H1 (cell line): ENCODE measurements around the gene IGFBP1. TPM values are rescaled to one million over a fixed set of nuclear protein-coding genes. Genes with fewer than 3 reads are reported as not detected.

Experiments used
- CTCF ChIA-PET: fragments of 300-600 bp; sonication (Branson Sonifier 250); formaldehyde crosslinking; loops from one replicate; lab custom pipeline; 2021; ENCODE audit not compliant: partially characterized antibody; lab: Charles Lee
- POLR2A ChIA-PET: fragments of 300-600 bp; sonication (Branson Sonifier 250); formaldehyde crosslinking; loops from one replicate; lab custom pipeline; 2021; ENCODE audit warnings: inconsistent platforms; ENCODE audit not compliant: partially characterized antibody; lab: Charles Lee
- DNase-seq, 2 experiments: peaks; one replicate each; pipeline versions ENCODE4 v3.0.0 to v3.0.0-alpha.2; 2010 to 2022; ENCODE audit warnings: low spot score in 2 of 2, low read depth in 1 of 2, mixed read lengths in 1 of 2
- FAIRE-seq: peaks from 2 replicates; lab custom pipeline; 2011; peaks lifted over from hg19 to GRCh38; lab: Jason Lieb, UNC
- H2AFZ ChIP-seq: 2 replicates; pipeline ENCODE4 v1.8.1; 2012; ENCODE audit warnings: low read length, inconsistent platforms
- H2AK5ac ChIP-seq: 2 replicates; pipeline ENCODE4 v1.6.1; 2013; ENCODE audit warnings: low read depth, low read length
- H2BK120ac ChIP-seq: replicated peaks from 2 replicates; pipeline ENCODE3; 2013; ENCODE audit warnings: low read depth, low read length, inconsistent platforms
- H2BK12ac ChIP-seq: 2 replicates; pipeline ENCODE4 v1.6.1; 2013; ENCODE audit warnings: low read depth, low read length
- H2BK15ac ChIP-seq: 2 replicates; pipeline ENCODE4 v1.6.1; 2013; ENCODE audit warnings: low read length
- H2BK20ac ChIP-seq: 2 replicates; pipeline ENCODE4 v1.6.1; 2013; ENCODE audit warnings: low read length
- H2BK5ac ChIP-seq: 2 replicates; pipeline ENCODE4 v1.6.1; 2013; ENCODE audit warnings: low read depth, low read length
- H3K14ac ChIP-seq: 2 replicates; pipeline ENCODE4 v1.6.1; 2013; ENCODE audit warnings: inconsistent platforms; ENCODE audit not compliant: insufficient read length
- H3K18ac ChIP-seq: 2 replicates; pipeline ENCODE4 v1.6.1; 2013; ENCODE audit warnings: low read length; ENCODE audit errors: extremely low read depth
- H3K23ac ChIP-seq: 2 replicates; pipeline ENCODE4 v1.6.1; 2013; ENCODE audit warnings: inconsistent platforms; ENCODE audit not compliant: insufficient read length
- H3K23me2 ChIP-seq: 2 replicates; pipeline ENCODE4 v1.6.1; 2013; ENCODE audit warnings: low read depth, low read length
- H3K27ac ChIP-seq: 2 replicates; pipeline ENCODE4 v1.6.1; 2011; ENCODE audit warnings: low read depth, low read length, inconsistent platforms
- H3K27me3 ChIP-seq, 4 experiments: replicated peaks in 1 of 4; 1 replicate in 1 of 4; 2 replicates in 3 of 4; pipeline versions ENCODE4 v1.6.1 to v1.8.1; 2011 to 2013; ENCODE audit warnings: low read length in 3 of 4, mild to moderate bottlenecking in 3 of 4, inconsistent platforms in 2 of 4, mixed read lengths in 2 of 4, moderate library complexity in 1 of 4; ENCODE audit not compliant: control insufficient read depth in 3 of 4, insufficient read depth in 3 of 4; ENCODE audit errors: extremely low read depth in 1 of 4
- H3K36me3 ChIP-seq, 4 experiments: 2 replicates each; pipeline versions ENCODE4 v1.6.1 to v1.8.1; 2011 to 2013; ENCODE audit warnings: mild to moderate bottlenecking in 4 of 4, low read length in 3 of 4, moderate library complexity in 2 of 4, control low read depth in 1 of 4, inconsistent platforms in 1 of 4; ENCODE audit not compliant: insufficient read depth in 4 of 4, control insufficient read depth in 2 of 4
- H3K4ac ChIP-seq: replicated peaks from 2 replicates; pipeline ENCODE3; 2013; ENCODE audit warnings: low read length, low read depth, mixed read lengths, inconsistent platforms; ENCODE audit not compliant: insufficient read length
- H3K4me1 ChIP-seq, 4 experiments: replicated peaks in 1 of 4; 1 replicate in 1 of 4; 2 replicates in 3 of 4; pipeline versions ENCODE4 v1.6.1 to v1.8.1; 2011 to 2013; ENCODE audit warnings: low read length in 3 of 4, inconsistent platforms in 2 of 4, mixed read lengths in 1 of 4; ENCODE audit not compliant: insufficient read depth in 4 of 4, control insufficient read depth in 3 of 4
- H3K4me2 ChIP-seq, 2 experiments: 2 replicates each; pipeline versions ENCODE4 v1.6.1 to v1.8.1; 2011 to 2013; ENCODE audit warnings: low read depth in 2 of 2, low read length in 2 of 2, control low read depth in 1 of 2, inconsistent platforms in 1 of 2, mild to moderate bottlenecking in 1 of 2; ENCODE audit not compliant: insufficient read depth in 1 of 2
- H3K4me3 ChIP-seq, 4 experiments: fragments of 200-600, 300-600 bp in 1 of 4; sonication (generic), shearing (Covaris generic), sonication (Bioruptor Twin) in 1 of 4; 2 replicates each; pipeline versions ENCODE4 v1.5.1 to v1.8.1; 2011 to 2016; ENCODE audit warnings: low read length in 4 of 4, low read depth in 3 of 4, control low read depth in 2 of 4, inconsistent platforms in 2 of 4, mild to moderate bottlenecking in 2 of 4, mixed read lengths in 1 of 4, moderate library complexity in 1 of 4; ENCODE audit not compliant: insufficient read depth in 2 of 4; ENCODE audit errors: extremely low read depth in 1 of 4
- H3K56ac ChIP-seq: replicated peaks from 2 replicates; pipeline ENCODE3; 2013; ENCODE audit warnings: low read depth, mild to moderate bottlenecking, mixed read lengths, low read length, inconsistent platforms; ENCODE audit not compliant: insufficient read length
- H3K79me1 ChIP-seq: 2 replicates; pipeline ENCODE4 v1.6.1; 2013; ENCODE audit warnings: low read depth, low read length, control low read depth
- H3K79me2 ChIP-seq, 2 experiments: 2 replicates each; pipeline versions ENCODE4 v1.6.1 to v1.8.1; 2012 to 2013; ENCODE audit warnings: low read length in 2 of 2, mild to moderate bottlenecking in 2 of 2, inconsistent platforms in 1 of 2; ENCODE audit not compliant: insufficient read depth in 2 of 2, control insufficient read depth in 1 of 2
- H3K9ac ChIP-seq, 4 experiments: replicated peaks in 1 of 4; 1 replicate in 1 of 4; 2 replicates in 3 of 4; pipeline versions ENCODE4 v1.6.1 to v1.8.1; 2011 to 2013; ENCODE audit warnings: low read depth in 3 of 4, low read length in 3 of 4, control low read depth in 2 of 4, mild to moderate bottlenecking in 2 of 4, moderate library complexity in 2 of 4, inconsistent platforms in 1 of 4; ENCODE audit errors: extremely low read depth in 1 of 4
- H3K9me3 ChIP-seq, 2 experiments: 2 replicates each; pipeline versions ENCODE4 v1.6.1 to v1.8.1; 2012 to 2013; ENCODE audit warnings: mild to moderate bottlenecking in 2 of 2, moderate library complexity in 2 of 2, control low read depth in 1 of 2, inconsistent platforms in 1 of 2, low read depth in 1 of 2, low read length in 1 of 2, mixed read lengths in 1 of 2; ENCODE audit not compliant: insufficient read depth in 2 of 2
- H4K20me1 ChIP-seq, 2 experiments: replicated peaks in 1 of 2; 2 replicates each; pipeline versions ENCODE3 to v1.8.1; 2011 to 2013; ENCODE audit warnings: inconsistent platforms in 2 of 2, low read length in 2 of 2, mild to moderate bottlenecking in 1 of 2; ENCODE audit not compliant: insufficient read depth in 2 of 2, control insufficient read depth in 1 of 2
- H4K5ac ChIP-seq: 2 replicates; pipeline ENCODE4 v1.6.1; 2013; ENCODE audit warnings: low read length, low read depth, mixed read lengths, inconsistent platforms; ENCODE audit not compliant: insufficient read length
- H4K8ac ChIP-seq: 2 replicates; pipeline ENCODE4 v1.8.0; 2013; ENCODE audit warnings: mild to moderate bottlenecking, moderate library complexity, low read length, inconsistent platforms; ENCODE audit not compliant: insufficient read depth; ENCODE audit errors: extremely low read depth
- H4K91ac ChIP-seq: replicated peaks from 2 replicates; pipeline ENCODE3; 2013; ENCODE audit warnings: low read length, mixed read lengths, inconsistent platforms; ENCODE audit not compliant: insufficient read length
- CREB1 ChIP-seq: IDR thresholded peaks from 2 replicates; pipeline ENCODE4 v1.6.1; 2012; ENCODE audit warnings: inconsistent platforms
- EP300 ChIP-seq, 2 experiments: IDR thresholded peaks; 1 replicate in 1 of 2; 2 replicates in 1 of 2; pipeline ENCODE4 v1.6.1; 2011 to 2012; ENCODE audit warnings: low read depth in 2 of 2, low read length in 2 of 2, mild to moderate bottlenecking in 2 of 2, borderline replicate concordance in 1 of 2, inconsistent platforms in 1 of 2, moderate library complexity in 1 of 2
- JUN ChIP-seq: IDR thresholded peaks from 2 replicates; pipeline ENCODE4 v1.6.1; 2011; ENCODE audit warnings: low read depth, mild to moderate bottlenecking, improper control_type of control experiment, low read length
- NRF1 ChIP-seq: IDR thresholded peaks from 2 replicates; pipeline ENCODE4 v1.6.1; 2011; ENCODE audit warnings: mild to moderate bottlenecking, low read depth, low read length, improper control_type of control experiment
- RAD21 ChIP-seq, 2 experiments: IDR thresholded peaks in 1 of 2; conservative IDR thresholded peaks in 1 of 2; 2 replicates each; pipeline ENCODE4 v1.6.1; 2011; ENCODE audit warnings: low read depth in 2 of 2, low read length in 2 of 2, improper control_type of control experiment in 1 of 2, inconsistent platforms in 1 of 2, mild to moderate bottlenecking in 1 of 2, moderate library complexity in 1 of 2
- RFX5 ChIP-seq: IDR thresholded peaks from 2 replicates; pipeline ENCODE4 v1.6.1; 2011; ENCODE audit warnings: low read depth, low read length, improper control_type of control experiment, borderline replicate concordance
- RXRA ChIP-seq: IDR thresholded peaks from 2 replicates; pipeline ENCODE4 v1.6.1; 2011; ENCODE audit warnings: low read depth, mild to moderate bottlenecking, low read length, moderate library complexity; ENCODE audit not compliant: insufficient read depth
- WGBS, 2 experiments: shearing (Covaris generic) in 1 of 2; methylation state at CpG; one replicate each; pipeline versions ENCODE4 v1.1.6 to v1.1.7; 2013 to 2015; ENCODE audit warnings: low lambda C conversion rate in 2 of 2, mixed read lengths in 2 of 2, inconsistent platforms in 1 of 2, low coverage in 1 of 2, missing lambda C conversion rate in 1 of 2; ENCODE audit not compliant: insufficient replicate concordance in 2 of 2, insufficient coverage in 1 of 2, insufficient read length in 1 of 2; ENCODE audit errors: extremely low coverage in 1 of 2, missing lambda C conversion rate in 1 of 2; 5-methylcytosine and 5-hydroxymethylcytosine counted together
- polyA plus RNA-seq, 7 experiments: library from polyadenylated mRNA; depleted of rRNA in 3 of 7; stranded (reverse) in 5 of 7; unstranded in 2 of 7; fragments of >200 nt in 5 of 7; fragments of 200-250 nt in 2 of 7; gene quantifications; 1 replicate in 5 of 7; 2 replicates in 1 of 7; 4 replicates in 1 of 7; pipeline versions ENCODE4 v1.2.1 to v1.2.3, GENCODE V29; 2011 to 2013; ENCODE audit warnings: missing spikeins in 2 of 7, mixed read lengths in 2 of 7
- total RNA-seq: library from RNA; stranded (reverse); fragmentation: NEBNext Ultra II Directional; extraction: Animal tissue kit (Norgen Biotek cat#: 25700); gene quantifications from 2 replicates; pipeline ENCODE4 v1.2.1, GENCODE V29; 2021
- TF ChIP-seq, protein P1 (sequence below): IDR thresholded peaks from 2 replicates; pipeline ENCODE4 v1.6.1; 2012; ENCODE audit warnings: low read length, inconsistent platforms
- TF ChIP-seq, protein P2 (sequence below), 3 experiments: IDR thresholded peaks; 1 replicate in 2 of 3; 2 replicates in 1 of 3; pipeline versions ENCODE4 v1.5.1 to v1.6.1; 2011; ENCODE audit warnings: low read length in 3 of 3, mild to moderate bottlenecking in 3 of 3, inconsistent platforms in 2 of 3, low read depth in 1 of 3, moderate library complexity in 1 of 3; ENCODE audit not compliant: insufficient read depth in 1 of 3; ENCODE audit errors: control extremely low read depth in 1 of 3

The IGFBP1 gene
- total and polyA plus RNA-seq, 2 of the 8 experiments (the other 6 are each of a cell fraction or from before 2014, with no cell fraction given): not detected

DNA sequence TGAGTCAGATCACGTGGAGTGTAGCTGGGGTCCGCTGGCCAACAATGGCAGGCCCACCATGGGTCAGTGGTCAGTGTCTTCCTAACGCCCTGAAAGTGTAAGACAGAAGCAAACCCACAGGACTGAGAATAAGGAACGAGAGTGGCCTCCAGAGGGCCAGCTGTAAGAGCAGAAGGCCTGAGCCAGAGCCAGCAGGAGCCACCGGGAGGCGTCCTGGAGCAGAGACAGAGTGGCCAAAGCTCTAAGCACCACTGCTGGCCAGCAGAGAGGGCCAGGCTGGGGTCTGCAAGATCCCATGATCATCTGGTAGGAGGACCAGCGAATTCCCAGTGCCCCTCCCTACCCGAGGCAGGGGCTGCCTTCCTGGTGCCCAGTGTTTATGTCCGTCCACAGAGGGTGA is 24.6 kb upstream of the IGFBP1 start:
- H3K79me2 ChIP-seq: no peaks in the 10 kb centered on the region
- no peaks in the 10 kb centered on the region for H3K23me2 ChIP-seq
- no peak overlapping the region for H3K23ac ChIP-seq
- no peak overlapping the region for H3K4me3 ChIP-seq
- H4K91ac ChIP-seq: no peak overlapping the region
- FAIRE-seq (no peak), DNase-seq (peak in 1 of 2 experiments; percentile 69)
- no peaks in the 10 kb centered on the region for H3K4me1 ChIP-seq
- no peaks in the 10 kb centered on the region for H3K36me3 ChIP-seq
- WGBS, 2 experiments: 84% methylated on average over 9 of the region's 9 CpGs; no CpG with 5 or more reads in 1 of the 2 experiments
- no peak overlapping the region for H2AK5ac ChIP-seq
- CTCF ChIA-PET: interaction anchor here (0.6 to 2.6 kb wide), 19 partner anchors 8 to 1377 kb away, joined by 3 to 12 read pairs (median 4); partner anchors contain the start of genes CCDC201 and IGFBP3
- no peak overlapping the region for H2BK120ac ChIP-seq
- H3K9ac ChIP-seq: no peak overlapping the region
- no peak overlapping the region; the same call in 1 of the 2 replicates for H4K8ac ChIP-seq
- H2AFZ ChIP-seq: no peak overlapping the region
- no peak overlapping the region for H3K14ac ChIP-seq
- H2BK20ac ChIP-seq: no peak overlapping the region
- H2BK5ac ChIP-seq: no peak overlapping the region
- no peaks in the 10 kb centered on the region for H4K20me1 ChIP-seq
- no peak overlapping the region for H3K4me2 ChIP-seq
- no peak overlapping the region for H3K56ac ChIP-seq
- POLR2A ChIA-PET: no interaction called here
- H3K27me3 ChIP-seq: no peaks in the 10 kb centered on the region
- no peak overlapping the region for H2BK12ac ChIP-seq
- H3K18ac ChIP-seq: no peak overlapping the region
- H3K79me1 ChIP-seq: no peaks in the 10 kb centered on the region
- H3K9me3 ChIP-seq: no peaks in the 10 kb centered on the region
- no peak overlapping the region for H3K27ac ChIP-seq
- no peak overlapping the region for H2BK15ac ChIP-seq
- H3K4ac ChIP-seq: no peak overlapping the region
- no peak overlapping the region for H4K5ac ChIP-seq
- TF ChIP-seq RAD21 (IDR thresholded peaks at IDR 0.05 in 1 of 2, conservative IDR thresholded peaks at IDR 0.05 in 1 of 2; ENCODE audit: low read depth in 2 of 2, low read length in 2 of 2): peak; percentile 47 to 61
- TF ChIP-seq, protein P1, sequence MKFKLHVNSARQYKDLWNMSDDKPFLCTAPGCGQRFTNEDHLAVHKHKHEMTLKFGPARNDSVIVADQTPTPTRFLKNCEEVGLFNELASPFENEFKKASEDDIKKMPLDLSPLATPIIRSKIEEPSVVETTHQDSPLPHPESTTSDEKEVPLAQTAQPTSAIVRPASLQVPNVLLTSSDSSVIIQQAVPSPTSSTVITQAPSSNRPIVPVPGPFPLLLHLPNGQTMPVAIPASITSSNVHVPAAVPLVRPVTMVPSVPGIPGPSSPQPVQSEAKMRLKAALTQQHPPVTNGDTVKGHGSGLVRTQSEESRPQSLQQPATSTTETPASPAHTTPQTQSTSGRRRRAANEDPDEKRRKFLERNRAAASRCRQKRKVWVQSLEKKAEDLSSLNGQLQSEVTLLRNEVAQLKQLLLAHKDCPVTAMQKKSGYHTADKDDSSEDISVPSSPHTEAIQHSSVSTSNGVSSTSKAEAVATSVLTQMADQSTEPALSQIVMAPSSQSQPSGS: no peak
- TF ChIP-seq RXRA: no peak
- no peak for TF ChIP-seq NRF1
- TF ChIP-seq RFX5: no peak
- no peak for TF ChIP-seq EP300 (IDR thresholded peaks at IDR 0.05; ENCODE audit: borderline replicate concordance in 1 of 2, low read depth in 2 of 2, low read length in 2 of 2)
- no peak for TF ChIP-seq CREB1
- no peak for TF ChIP-seq JUN
- TF ChIP-seq, protein P2, sequence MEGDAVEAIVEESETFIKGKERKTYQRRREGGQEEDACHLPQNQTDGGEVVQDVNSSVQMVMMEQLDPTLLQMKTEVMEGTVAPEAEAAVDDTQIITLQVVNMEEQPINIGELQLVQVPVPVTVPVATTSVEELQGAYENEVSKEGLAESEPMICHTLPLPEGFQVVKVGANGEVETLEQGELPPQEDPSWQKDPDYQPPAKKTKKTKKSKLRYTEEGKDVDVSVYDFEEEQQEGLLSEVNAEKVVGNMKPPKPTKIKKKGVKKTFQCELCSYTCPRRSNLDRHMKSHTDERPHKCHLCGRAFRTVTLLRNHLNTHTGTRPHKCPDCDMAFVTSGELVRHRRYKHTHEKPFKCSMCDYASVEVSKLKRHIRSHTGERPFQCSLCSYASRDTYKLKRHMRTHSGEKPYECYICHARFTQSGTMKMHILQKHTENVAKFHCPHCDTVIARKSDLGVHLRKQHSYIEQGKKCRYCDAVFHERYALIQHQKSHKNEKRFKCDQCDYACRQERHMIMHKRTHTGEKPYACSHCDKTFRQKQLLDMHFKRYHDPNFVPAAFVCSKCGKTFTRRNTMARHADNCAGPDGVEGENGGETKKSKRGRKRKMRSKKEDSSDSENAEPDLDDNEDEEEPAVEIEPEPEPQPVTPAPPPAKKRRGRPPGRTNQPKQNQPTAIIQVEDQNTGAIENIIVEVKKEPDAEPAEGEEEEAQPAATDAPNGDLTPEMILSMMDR (IDR thresholded peaks at IDR 0.05; ENCODE audit: control extremely low read depth in 1 of 3, insufficient read depth in 1 of 3, low read depth in 1 of 3, low read length in 3 of 3): peak; percentile 82 to 99 (median 86)
